ENCODE measurements around the gene NLRP10.

NLRP10 gene

DNA sequence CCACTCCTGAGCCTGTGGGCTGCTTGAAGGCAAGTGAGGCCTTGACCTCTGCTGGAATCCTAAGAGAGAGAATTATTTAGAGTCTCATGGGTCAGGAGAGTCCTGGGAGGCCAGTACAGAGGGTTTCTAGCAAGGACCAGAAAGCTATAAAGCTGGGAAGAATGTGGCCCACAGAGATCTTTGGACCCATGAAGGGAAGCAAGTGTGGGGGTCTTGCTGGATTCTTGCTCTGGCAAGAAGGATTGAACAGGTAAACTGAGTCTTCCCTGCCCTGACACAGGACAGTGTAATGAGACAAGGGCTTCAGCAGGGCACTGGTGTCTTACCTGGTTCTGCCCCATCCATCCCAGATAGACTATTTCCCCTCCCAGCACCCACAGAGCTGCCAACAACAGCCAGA is 40.3 kb upstream of the NLRP10 start (continued):
- TF ChIP-seq, protein P1, sequence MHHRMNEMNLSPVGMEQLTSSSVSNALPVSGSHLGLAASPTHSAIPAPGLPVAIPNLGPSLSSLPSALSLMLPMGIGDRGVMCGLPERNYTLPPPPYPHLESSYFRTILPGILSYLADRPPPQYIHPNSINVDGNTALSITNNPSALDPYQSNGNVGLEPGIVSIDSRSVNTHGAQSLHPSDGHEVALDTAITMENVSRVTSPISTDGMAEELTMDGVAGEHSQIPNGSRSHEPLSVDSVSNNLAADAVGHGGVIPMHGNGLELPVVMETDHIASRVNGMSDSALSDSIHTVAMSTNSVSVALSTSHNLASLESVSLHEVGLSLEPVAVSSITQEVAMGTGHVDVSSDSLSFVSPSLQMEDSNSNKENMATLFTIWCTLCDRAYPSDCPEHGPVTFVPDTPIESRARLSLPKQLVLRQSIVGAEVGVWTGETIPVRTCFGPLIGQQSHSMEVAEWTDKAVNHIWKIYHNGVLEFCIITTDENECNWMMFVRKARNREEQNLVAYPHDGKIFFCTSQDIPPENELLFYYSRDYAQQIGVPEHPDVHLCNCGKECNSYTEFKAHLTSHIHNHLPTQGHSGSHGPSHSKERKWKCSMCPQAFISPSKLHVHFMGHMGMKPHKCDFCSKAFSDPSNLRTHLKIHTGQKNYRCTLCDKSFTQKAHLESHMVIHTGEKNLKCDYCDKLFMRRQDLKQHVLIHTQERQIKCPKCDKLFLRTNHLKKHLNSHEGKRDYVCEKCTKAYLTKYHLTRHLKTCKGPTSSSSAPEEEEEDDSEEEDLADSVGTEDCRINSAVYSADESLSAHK (tag by site-specific recombination; IDR thresholded peaks at IDR 0.05): no peak
- no peak for TF ChIP-seq ZNF555 (tag by site-specific recombination; conservative IDR thresholded peaks at IDR 0.05)
- no peak for TF ChIP-seq TCF7L2 (IDR thresholded peaks at IDR 0.05; ENCODE audit: borderline replicate concordance, low read depth, low read length)
- TF ChIP-seq KLF9 (tag by site-specific recombination; IDR thresholded peaks at IDR 0.05; ENCODE audit: low read depth): no peak
- no peak for TF ChIP-seq ZNF266 (tag by site-specific recombination; IDR thresholded peaks at IDR 0.05; ENCODE audit: low read depth)
- TF ChIP-seq EGR2 (tag by site-specific recombination; IDR thresholded peaks at IDR 0.05; ENCODE audit: low read depth): no peak
- no peak for TF ChIP-seq ZNF354C (tag by site-specific recombination; IDR thresholded peaks at IDR 0.05; ENCODE audit: borderline replicate concordance, low read depth)
- TF ChIP-seq, protein P2, sequence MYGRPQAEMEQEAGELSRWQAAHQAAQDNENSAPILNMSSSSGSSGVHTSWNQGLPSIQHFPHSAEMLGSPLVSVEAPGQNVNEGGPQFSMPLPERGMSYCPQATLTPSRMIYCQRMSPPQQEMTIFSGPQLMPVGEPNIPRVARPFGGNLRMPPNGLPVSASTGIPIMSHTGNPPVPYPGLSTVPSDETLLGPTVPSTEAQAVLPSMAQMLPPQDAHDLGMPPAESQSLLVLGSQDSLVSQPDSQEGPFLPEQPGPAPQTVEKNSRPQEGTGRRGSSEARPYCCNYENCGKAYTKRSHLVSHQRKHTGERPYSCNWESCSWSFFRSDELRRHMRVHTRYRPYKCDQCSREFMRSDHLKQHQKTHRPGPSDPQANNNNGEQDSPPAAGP (tag by site-specific recombination; IDR thresholded peaks at IDR 0.05): no peak

DNA sequence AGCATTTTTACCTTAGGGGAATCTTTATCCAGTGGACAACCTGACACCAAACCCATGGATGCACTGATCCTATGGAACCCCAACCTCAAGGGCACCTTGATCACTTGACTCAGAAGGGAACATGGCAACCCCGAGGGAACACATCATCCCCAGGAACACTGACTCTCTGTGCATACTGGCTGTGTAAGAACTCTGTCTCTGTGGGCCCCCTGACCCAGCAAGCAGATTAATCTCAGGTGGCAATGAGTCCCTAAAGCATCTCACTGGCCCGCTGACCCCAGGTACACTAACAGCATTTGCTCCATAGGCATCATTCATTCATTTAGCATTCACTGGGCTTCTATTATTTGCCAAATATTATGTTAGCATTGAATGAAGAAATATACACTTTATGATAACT is 38.8 kb upstream of the NLRP10 start:
- ChIA-PET POLR2A (interaction anchor here (1.2 kb wide), 1 partner anchor 95 kb away, joined by 3 read pairs; no protein-coding TSS in a partner anchor), CTCF (interaction anchor here (0.6 to 11.0 kb wide), 2 partner anchors 90 to 789 kb away, joined by 3 to 532 read pairs; no protein-coding TSS in a partner anchor)
- Histone ChIP-seq H3K36me3 (ENCODE audit: control insufficient read depth in 2 of 2, insufficient read depth in 1 of 2, low read length in 2 of 2) (peaks cover 4 to 15% of the 10 kb centered on the region in 2 experiments; a peak in 2 of 3 replicates), H3K4me1 (ENCODE audit: control insufficient read depth, insufficient read depth, low read length) (no peaks in the 10 kb centered on the region), H3K4me3 (ENCODE audit: low read depth, low read length) (no peak overlapping the region), H3K9me3 (ENCODE audit: control insufficient read depth, insufficient read depth, low read depth, low read length) (no peaks in the 10 kb centered on the region), H3K27ac (ENCODE audit: extremely low read depth, low read depth, low read length) (no peak overlapping the region)
- TF ChIP-seq, protein P3, sequence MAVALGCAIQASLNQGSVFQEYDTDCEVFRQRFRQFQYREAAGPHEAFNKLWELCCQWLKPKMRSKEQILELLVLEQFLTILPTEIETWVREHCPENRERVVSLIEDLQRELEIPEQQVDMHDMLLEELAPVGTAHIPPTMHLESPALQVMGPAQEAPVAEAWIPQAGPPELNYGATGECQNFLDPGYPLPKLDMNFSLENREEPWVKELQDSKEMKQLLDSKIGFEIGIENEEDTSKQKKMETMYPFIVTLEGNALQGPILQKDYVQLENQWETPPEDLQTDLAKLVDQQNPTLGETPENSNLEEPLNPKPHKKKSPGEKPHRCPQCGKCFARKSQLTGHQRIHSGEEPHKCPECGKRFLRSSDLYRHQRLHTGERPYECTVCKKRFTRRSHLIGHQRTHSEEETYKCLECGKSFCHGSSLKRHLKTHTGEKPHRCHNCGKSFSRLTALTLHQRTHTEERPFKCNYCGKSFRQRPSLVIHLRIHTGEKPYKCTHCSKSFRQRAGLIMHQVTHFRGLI (tag by site-specific recombination; IDR thresholded peaks at IDR 0.05): no peak
- TF ChIP-seq, protein P4, sequence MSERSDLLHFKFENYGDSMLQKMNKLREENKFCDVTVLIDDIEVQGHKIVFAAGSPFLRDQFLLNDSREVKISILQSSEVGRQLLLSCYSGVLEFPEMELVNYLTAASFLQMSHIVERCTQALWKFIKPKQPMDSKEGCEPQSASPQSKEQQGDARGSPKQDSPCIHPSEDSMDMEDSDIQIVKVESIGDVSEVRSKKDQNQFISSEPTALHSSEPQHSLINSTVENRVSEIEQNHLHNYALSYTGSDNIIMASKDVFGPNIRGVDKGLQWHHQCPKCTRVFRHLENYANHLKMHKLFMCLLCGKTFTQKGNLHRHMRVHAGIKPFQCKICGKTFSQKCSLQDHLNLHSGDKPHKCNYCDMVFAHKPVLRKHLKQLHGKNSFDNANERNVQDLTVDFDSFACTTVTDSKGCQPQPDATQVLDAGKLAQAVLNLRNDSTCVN (tag by site-specific recombination; optimal IDR thresholded peaks at IDR 0.05): no peak
- no peak for TF ChIP-seq ZSCAN23 (tag by site-specific recombination; IDR thresholded peaks at IDR 0.05)
- no peak for TF ChIP-seq ZBTB17 (tag by site-specific recombination; IDR thresholded peaks at IDR 0.05)
- TF ChIP-seq, protein P5, sequence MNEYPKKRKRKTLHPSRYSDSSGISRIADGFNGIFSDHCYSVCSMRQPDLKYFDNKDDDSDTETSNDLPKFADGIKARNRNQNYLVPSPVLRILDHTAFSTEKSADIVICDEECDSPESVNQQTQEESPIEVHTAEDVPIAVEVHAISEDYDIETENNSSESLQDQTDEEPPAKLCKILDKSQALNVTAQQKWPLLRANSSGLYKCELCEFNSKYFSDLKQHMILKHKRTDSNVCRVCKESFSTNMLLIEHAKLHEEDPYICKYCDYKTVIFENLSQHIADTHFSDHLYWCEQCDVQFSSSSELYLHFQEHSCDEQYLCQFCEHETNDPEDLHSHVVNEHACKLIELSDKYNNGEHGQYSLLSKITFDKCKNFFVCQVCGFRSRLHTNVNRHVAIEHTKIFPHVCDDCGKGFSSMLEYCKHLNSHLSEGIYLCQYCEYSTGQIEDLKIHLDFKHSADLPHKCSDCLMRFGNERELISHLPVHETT (tag by site-specific recombination; IDR thresholded peaks at IDR 0.05): no peak
- no peak for TF ChIP-seq BCL11B (tag by site-specific recombination; IDR thresholded peaks at IDR 0.05; ENCODE audit: low read depth)
- no peak for TF ChIP-seq ZNF394 (tag by site-specific recombination; IDR thresholded peaks at IDR 0.05; ENCODE audit: borderline replicate concordance)
- TF ChIP-seq ZNF184 (tag by site-specific recombination; IDR thresholded peaks at IDR 0.05): no peak
- no peak for TF ChIP-seq KLF7 (tag by site-specific recombination; IDR thresholded peaks at IDR 0.05; ENCODE audit: borderline replicate concordance)
- TF ChIP-seq ZNF174 (tag by site-specific recombination; IDR thresholded peaks at IDR 0.05): no peak
- no peak for TF ChIP-seq ZNF426 (tag by site-specific recombination; IDR thresholded peaks at IDR 0.05)
- TF ChIP-seq, protein P6, sequence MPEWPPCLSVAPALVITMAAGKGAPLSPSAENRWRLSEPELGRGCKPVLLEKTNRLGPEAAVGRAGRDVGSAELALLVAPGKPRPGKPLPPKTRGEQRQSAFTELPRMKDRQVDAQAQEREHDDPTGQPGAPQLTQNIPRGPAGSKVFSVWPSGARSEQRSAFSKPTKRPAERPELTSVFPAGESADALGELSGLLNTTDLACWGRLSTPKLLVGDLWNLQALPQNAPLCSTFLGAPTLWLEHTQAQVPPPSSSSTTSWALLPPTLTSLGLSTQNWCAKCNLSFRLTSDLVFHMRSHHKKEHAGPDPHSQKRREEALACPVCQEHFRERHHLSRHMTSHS (tag by site-specific recombination; IDR thresholded peaks at IDR 0.05): no peak
- no peak for TF ChIP-seq ZNF223 (tag by site-specific recombination; IDR thresholded peaks at IDR 0.05)
- TF ChIP-seq ZNF138 (tag by site-specific recombination; IDR thresholded peaks at IDR 0.05; ENCODE audit: borderline replicate concordance): no peak
- no peak for TF ChIP-seq ZNF544 (tag by site-specific recombination; IDR thresholded peaks at IDR 0.05)
- TF ChIP-seq ZNF16 (tag by site-specific recombination; IDR thresholded peaks at IDR 0.05; ENCODE audit: low read depth): no peak
- no peak for TF ChIP-seq ZNF214 (tag by site-specific recombination; IDR thresholded peaks at IDR 0.05; ENCODE audit: borderline replicate concordance)
- TF ChIP-seq ZNF169 (tag by site-specific recombination; IDR thresholded peaks at IDR 0.05): no peak

Measured in HEK293 (cell line).